Measurements from ENCODE around the gene ATAD3C.
"Not testable (repeated sequence)": the region's sequence is repeated elsewhere in the genome, so short reads cannot be mapped to it uniquely, and the experiment has no call there.

The ATAD3C gene

DNA sequence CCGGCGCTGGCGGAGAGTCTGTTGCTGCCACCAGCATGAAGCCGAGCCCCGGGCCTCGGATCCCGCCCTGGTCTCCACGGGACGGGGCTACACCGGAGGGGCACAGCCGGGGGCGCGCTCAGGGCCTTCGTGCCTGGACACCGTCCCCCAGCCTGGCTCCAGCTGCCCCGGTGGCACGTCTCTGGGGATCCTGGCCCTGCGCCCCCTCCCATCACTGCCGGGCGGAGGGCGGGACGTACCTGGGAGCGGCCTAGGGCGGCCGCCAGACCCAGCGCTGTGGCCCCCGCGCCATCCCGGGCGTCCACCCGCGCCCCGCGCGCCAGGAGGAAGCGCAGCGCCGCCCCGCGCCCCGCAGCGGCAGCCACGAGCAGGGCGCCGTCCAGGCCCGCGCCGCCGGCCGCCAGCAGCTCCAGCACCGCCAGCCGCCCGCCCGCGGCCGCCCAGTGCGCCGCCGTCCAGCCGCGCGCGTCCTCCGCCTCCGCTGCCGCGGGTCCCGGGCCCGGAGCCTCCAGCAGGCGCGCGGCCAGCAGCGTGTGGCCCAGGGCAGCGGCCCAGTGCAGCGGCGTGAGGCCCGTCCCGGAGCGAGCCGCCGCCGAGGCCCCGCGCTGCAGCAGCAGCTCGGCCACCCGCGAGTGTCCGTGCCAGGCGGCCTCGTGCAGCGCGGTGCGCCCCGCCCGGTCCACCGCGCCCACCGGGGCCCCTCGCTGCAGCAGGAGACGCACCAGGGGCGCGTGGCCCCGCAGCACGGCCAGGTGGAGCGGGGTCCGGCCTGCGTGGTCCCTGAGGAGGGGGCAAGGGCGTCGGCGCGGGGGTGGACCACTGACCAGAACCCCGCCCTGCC is 29.5 kb upstream of the ATAD3C start:
- no peak for DNase-seq

DNA sequence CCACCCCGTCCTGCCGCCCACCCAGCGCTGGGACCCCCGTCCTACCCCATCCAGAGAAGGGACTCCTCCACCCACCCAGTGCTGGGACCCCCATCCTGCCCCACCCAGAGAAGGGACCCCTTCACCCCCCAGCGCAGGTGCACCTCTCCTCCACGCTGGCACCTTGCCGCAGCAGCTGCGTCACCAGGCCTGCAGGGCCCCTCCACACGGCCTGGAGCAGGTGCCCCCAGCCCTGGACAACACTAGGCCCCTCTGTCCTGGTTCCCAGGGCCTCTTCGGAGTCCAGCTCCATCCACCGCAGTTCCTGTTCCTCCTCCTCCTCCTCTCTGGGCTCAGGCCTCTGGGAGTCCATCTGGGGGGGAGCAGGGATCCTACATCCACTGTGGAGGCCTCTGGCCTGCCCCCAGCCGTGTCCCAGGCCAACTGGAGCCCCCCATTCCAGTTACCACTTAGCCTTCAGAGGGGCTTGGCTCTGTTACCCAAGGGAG is 28.8 kb upstream of the ATAD3C start:
- DNase-seq: no peak

DNA sequence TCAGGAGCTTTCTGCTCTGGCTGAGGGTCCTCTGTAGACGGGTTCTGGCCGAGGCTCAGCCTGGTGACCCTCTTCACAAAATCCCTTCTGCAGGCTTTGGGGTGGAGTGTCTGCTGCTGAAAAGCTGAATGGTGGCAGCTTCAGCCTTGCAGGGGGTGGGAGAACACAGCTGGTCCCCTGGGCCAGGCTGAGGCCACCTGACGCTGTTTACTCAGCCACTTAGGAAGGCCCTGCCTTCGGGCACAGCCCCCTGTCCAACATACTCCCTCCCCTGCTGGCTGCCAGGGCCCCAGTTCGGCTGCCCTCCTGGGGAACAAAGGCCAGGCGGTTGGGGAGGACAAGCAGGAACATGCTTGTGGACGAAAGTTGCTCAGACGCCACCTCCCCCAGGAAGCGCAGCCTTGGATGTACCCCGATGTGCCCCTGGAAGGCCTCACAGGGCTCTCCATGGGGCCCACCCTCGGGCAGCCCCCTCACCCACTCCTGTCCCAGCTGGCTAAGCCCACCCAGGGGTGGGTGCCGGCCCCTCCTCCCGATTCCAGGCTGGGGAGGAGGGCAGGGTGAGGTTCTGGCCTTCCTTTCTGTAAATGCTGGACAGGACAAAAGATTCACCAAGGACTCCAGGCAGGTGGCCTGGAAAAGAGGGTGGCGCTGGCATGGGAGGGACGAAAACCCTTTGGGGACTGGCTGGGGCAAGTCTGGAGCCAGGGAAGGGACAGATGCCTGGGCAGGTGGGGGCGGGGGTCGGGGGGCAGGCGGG is 28.2 kb upstream of the ATAD3C start, which contains the start of gene ANKRD65:
TSS of gene ANKRD65 (minus strand) at position 130 of the 760 bp plus-strand sequence. CDS start 271 bp downstream, outside the sequence.
- no peak for DNase-seq

DNA sequence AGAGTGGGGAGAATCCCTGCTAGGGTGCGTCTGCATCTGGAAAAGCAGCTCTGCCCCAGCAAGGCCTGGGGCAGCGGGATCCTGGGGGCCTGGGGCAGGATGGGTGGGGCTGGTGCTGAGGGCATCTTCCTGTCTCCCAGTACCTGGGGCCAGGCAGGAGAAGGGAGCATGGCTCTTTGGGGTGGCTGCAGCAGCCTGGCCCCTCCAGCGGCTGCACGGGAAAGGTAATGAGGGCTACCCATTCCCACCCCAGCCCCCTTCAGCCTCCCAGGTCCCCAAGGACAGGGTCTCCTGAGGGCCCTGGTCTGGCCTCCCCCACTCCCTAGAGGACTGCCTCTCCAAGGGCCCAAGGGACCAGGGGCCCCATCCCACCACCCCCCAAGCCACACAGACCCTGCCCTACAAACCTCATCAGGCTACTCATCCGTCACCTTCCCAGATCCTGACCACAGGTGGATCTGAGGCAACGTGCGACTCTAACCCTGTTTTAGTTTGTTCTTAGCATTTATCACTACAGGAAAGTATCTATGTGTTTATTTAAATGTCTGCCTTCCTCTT is 27.5 kb upstream of the ATAD3C start:
- no peak for DNase-seq

DNA sequence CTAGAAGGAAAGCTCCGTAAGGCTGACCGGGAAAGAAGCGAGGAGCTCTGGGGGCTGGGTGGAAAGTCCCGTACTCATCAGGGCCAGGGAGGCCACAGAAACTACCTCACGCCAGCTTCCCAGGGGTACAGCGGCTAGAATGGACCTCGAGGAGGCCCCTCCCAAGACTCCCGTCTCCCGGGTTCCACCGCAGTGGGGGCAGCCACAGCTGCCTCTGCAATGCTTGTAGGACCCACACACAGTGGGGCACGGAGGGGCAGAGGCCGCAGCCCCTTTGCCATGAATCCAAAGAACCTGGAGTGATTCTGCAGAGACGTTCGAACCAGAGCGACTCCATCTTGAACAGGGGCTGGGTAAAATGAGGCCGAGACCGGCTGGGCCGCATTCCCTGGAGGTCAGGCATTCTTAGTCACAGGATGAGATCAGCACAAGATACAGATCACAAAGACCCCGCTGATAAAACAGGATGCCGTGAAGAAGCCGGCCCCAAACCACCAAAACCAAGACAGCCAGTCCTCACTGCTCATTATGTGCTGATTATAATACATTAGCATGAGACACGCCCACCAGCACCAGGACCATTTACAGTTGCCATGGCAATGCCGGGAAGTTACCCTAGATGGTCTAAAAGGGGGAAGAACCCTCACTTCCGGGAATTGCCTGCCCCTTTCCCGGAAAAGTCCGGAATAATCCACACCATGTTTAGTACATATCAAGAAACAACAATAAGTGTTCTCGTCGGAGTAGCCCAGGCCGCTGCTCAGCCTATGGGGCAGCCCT is 26.8 kb upstream of the ATAD3C start:
- no peak for DNase-seq

DNA sequence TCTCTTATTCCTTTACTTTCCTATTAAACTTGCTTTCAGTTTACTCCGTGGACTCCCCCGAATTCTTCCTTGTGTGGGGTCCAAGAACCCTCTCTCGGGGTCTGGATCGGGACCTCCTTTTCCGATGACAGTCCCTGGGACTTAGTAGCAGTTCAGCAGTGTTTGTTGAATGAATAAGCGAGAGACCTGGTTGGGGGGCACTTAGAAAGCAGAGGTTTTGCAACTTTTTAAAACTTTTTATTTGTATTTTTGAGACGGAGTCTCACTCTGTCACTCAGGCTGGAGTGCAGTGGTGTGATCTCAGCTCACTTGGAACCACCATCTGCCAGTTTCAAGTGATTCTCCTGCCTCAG is 26.3 kb upstream of the ATAD3C start:
- no peak for DNase-seq

DNA sequence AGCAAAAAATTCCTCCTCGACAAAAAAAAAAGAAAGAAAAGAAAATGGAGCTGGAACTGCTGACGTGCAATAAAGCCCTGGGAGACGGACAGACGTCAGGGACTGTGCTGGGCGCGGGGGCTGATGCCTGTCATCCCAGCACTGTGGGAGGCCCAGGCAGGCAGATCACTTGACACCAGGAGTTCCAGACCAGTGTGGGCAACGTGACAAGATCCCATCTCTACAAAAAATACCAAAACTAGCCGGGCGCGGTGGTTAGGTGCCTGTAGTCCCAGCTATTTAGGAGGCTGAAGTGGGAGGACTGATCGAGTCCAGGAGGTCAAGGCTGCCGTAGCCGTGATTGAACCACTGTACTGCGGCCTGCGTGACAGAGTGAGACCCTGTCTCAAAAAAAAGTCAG is 24.8 kb upstream of the ATAD3C start:
- DNase-seq: no peak

DNA sequence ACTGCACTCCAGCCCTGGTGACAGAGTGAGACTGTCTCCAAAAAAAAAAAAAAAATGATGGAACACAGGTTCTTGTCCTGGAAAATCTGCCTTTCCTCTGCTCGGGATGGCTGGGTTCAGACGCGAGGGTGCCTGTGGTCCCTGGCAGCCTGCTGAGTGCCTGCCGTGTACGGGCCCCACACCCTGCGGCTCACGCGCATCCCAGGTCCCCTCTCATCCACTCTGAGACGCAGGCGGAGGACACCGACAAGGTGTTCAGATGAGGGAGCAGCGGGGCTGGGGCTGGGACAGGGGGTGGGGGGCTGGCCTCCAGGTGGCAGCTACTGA is 24.1 kb upstream of the ATAD3C start:
- DNase-seq: no peak

DNA sequence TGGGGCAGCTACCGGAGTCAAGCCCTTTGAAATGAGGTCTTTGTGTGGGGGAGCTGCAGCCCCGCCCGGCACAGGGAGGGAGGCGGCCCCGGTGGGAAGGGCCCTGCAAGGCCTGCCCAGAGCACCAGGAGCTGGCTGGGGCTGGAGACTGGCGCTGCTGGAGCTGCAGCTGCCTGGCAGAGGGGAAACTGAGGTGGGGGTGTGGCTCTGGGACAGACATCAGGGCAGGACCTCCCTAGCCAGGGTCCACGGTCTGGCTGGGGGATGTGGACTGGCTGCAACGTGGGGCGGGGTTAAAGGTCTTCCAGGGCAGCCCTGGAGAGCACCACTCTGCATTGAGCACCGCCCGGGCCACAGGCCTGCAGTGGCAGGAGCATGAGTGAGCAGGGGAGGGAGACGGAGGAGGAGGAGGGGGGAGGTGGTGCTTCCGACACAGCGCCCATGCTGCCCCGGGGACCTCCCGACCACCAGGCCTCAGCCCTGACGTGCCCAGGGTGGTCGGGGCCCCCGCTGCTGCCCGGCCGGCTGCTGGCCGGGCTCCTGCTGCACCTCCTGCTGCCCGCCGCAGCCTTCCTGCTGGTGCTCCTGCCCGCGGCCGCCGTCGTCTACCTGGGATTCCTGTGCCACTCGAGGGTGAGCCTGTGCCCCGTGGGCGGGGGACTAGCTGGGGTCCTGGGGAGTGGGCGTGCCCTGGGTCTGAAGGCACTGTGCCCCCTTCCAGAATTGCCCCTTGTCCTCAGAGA is 23.6 kb upstream of the ATAD3C start:
- no peak for DNase-seq

DNA sequence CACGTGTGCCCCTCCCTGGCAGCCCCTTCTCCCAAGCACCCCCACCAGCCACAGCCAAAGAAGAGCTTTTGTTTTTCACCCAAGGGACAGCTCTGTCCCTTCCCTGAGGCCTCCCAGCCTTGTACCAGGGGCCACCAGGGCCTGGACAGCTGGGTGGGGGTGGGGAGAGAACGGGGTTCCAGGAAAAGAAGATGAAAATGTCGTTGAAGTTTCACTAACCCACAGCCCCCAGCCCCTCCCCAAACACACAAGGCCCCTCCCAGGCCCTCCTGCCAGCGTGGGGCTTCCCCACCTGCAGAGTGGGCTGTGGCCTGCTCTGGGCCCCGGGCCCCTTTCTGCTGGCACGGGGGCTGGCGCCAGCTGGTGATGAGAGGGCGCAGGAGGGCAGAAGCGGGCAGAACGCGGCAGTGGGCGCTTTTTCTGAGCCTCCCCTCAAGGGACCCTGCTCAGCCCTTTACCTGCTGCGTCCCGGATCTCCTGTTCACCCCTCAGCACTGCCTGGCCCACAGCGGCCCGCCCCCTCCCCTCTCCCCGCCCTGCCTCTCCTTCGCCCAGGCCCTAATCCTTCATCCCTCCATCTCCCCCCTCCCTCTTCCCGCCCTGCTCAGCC is 22.9 kb upstream of the ATAD3C start:
- no peak for DNase-seq

DNA sequence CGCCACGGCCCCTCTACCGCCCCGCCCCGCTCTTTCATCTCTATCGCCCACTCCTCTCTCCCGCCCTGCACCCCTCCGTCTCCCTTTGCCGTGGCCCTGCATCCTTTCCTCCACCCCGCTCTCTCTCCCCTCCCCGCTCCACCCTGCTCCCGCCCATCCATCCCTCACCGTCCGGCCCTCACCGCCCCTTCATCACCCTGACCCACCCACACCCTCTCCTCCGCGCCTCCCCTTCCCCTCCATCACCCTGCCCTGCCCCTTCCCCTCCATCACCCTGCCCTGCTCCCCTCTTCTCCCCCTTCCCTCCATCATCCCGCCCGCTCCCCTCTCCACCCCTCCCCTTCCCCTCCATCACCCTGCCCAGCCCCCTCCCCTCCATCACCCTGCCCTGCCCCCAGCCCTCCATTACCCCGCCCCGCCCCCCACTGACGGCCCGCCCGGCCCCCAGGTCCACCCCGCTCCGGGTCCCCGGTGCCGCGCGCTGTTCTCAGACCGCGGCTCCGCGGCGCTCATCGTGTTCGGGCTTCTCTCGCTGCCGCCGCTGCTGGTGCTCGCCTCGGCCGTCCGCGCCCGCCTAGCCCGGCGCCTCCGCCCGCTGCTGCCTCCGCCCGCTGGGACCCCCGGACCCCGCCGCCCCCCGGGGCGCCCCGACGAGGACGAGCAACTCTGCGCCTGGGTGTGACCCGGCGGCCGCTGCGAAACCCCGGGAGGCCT is 22.2 kb upstream of the ATAD3C start:
- DNase-seq: no peak

DNA sequence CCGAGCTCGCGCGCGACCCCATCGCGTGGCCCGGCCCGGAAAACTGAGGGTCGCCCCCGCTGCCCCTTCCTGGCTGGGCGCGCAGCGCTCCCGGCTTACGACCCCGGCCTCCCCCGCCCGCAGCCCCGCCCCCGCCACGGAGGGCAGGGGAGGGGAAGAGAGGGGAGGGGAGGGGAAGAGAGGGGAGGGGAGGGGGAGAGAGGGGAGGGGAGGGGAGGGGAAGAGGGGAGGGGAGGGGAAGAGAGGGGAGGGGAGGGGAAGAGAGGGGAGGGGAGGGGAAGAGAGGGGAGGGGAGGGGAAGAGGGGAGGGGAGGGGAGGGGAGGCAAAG is 21.7 kb upstream of the ATAD3C start:
- DNase-seq: no peak

DNA sequence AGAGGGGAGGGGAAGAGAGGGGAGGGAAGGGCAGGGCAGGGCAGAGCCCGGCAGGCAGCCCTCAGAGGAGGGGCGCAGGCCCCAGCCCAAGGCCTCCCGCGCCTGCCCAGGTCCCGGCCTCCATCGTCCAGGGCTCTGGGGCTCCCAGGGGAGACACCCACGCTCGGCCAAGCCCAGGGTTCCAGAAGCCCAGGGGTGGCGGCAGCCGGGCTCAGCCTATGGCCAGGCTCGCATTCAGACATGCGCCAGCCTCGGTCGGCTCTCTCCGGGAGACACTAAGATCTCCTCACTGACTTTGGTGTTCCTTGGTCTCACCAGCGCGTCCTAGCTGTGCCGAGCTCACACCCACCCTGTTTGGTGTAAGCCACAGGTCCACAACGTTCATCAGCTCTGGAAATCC is 21.3 kb upstream of the ATAD3C start:
- DNase-seq: no peak

DNA sequence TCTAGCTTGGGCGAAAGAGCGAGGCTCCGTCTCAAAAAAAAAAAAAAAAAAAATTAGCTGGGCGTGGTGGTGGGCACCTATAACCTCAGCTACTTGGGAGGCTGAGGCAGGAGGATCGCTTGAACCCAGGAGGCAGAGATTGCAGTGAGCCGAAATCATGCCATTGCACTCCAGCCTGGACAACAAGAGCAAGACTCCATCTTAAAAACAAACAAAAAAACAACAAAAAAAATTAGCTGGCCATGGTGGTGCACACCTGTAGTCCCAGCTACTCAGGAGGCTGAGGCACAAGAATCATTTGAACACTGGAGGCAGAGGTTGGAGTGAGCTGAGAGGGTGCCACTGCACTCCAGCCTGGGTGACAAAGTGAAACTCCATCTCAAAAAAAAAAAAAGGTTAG is 20.5 kb upstream of the ATAD3C start:
- DNase-seq: not testable (repeated sequence)

DNA sequence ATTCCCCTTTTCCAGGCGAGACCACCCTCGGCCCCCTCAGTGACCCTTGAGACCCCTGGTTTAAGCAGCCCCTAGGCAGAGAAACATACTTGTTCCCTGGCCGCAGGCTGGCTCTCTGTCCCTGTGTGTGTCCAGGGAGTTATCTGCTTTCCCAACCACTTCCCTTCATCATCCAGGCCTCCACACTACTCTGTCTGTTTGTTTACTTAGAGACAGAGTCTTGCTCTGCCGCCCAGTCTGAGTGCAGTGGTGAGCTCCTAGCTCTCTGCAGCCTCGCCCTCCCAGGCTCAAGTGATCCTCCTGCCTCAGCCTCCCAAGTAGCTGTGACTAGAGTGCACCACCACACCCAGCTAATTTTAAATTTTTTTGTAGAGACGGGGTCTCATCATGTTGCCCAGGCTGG is 19.8 kb upstream of the ATAD3C start:
- no peak for DNase-seq

DNA sequence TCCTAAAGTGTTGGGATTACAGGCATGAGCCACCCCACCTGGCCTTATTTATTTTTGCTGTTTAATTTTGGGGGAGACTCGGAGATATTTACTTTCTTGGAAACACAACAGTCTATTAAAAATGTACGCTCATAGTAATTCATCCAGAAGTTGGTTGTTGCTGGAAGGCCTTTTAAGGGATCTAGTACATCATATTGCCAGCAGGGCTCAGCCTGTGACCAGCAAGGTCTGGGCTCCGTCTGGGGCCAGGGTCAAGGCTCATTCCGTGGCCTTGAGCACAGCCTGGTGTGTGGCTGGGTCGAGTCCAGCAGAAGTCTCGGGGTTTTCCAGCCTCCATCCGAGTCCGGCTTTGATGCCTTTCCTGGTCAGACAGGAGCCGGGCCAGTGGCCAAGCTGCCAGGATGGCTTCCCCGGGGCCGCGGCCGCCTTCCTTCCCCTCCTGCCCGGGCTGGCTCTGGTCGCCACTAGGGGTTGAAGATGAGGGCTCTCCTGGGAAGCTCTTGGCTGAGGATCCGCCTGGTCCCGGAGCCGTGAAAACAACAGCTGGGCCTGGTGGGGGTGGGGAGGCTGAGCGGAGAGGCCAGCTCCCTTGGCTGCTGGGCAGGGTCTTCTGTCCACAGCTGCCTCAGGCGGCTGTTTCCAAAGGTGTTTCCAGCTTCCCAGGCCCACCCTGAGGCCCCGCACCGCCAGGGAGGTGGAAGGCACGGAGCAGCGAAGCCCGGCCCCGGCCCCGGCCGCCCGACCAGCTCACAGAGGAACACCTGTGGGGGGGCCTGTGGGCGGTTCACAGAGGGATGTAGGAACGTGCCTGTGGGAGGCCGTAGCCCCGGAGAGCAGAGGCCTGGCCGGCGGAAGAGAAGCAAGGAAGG is 19.1 kb upstream of the ATAD3C start:
- DNase-seq: no peak

DNA sequence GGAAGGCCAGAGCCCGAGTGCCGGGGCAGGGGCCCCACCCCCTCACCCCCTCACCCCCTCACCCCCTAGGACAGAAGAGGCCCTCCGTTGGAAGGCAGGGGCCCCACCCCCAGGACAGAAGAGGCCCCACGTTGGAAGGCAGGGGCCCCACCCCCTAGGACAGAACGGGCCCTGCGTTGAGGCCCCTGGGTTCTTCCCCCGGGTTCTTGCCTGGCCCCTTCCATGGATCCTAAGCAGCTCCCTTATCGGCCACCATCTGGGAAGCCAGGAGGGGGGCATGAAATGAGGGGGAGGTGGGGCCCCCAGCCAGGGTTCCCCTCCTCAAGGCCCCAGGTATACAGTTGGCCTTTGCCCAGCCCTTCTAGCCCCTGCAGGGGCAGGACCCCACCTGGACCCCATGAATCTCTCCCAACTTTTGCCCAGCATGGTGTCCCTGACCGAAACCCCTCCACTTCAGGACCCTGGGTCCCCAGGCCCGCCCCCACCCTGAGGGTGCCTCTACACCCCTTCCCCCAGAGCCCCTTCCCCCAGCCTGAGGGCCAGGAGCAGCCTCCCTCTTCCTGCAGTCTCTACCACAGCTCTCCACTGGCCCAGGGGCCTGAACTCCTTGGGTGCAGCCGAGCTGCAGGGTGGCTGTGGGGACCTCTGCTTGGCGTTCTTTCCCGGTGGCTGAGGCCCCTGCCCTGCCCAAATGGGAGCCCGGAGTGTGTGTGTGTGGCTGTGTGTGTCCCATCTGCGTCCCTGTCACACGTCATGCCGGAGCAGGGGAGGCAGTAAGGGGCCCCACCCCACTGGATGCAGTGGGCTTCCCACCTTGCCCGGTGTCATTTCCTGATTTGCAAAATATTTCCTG is 18.3 kb upstream of the ATAD3C start:
- no peak for DNase-seq

DNA sequence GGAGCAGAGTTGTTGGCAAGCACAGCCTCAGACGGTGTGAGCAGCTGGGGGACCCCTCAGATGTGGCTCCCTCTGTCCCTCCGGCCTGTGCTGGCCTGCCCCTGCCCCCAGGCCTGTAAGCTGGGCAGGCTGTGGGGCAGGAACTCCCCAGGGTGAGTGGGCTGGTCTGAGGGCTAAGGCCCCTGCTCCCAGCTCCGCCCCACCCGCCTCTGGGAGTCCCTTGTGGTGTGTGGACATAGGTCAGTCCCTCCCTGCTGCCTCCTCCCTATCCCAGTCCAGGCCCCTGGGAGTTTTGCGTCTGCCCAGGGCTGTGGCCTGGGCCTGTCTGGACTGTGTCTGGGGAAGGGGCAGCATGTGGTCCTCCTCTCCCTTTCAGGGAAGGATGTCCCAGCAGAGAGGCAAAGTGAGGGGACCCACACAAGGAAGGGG is 17.6 kb upstream of the ATAD3C start:
- no peak for DNase-seq

DNA sequence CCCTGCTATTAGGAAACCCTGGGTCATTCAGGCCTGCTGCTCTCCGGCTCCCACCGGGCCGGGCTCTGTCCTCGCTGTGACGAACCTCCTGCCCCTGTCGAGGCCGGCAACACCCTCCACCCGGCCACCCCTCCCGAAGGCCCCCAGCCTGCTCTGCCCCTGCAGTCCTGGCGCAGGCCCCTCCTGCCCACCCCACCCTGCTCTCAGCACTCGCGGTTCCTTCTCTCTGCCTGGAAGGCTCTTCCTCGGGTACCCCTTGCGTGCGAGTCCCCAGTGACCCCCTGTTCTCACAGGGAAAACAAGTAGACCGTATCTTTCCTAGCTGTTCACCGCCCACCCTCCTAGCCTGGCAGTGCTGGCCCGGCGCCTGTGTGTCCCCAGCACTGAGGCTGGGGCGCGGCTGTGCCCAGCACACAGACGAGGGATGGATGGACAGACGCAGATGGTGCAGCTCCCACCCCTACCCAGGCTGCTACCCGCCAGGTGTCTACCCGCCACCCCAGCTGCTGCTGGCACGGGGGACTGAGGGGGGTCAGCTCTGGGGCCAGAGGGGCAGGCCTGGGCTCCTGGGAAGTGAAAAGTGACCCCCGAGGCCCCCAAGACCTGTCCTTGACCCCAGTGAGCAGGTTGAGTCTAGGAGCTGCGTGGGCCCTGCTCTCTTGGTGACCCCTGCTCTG is 17.1 kb upstream of the ATAD3C start:
- DNase-seq: no peak
